HepG2 (cell line): ENCODE results near the gene SLC2A4. TPM values are rescaled to one million over a fixed set of nuclear protein-coding genes. Genes with fewer than 3 reads are reported as not detected.

ENCODE experiments used
- FOXA1 ChIP-seq, 2 experiments: fragments of 450-650 bp in 1 of 2; sonication (generic) in 1 of 2; formaldehyde crosslinking in 1 of 2; IDR thresholded peaks; 2 replicates each; pipeline versions ENCODE4 v1.4.0 to v1.6.1; 2016 to 2020; ENCODE audit warnings: missing genetic modification reagents in 1 of 2
- FOXK1 ChIP-seq: sonication (generic); formaldehyde crosslinking; IDR thresholded peaks from 2 replicates; pipeline ENCODE4 v1.4.0; 2020; ENCODE audit warnings: low read depth, missing genetic modification reagents, borderline replicate concordance
- HNF4G ChIP-seq, 2 experiments: sonication (generic) in 1 of 2; formaldehyde crosslinking in 1 of 2; IDR thresholded peaks; 2 replicates each; pipeline versions ENCODE4 v1.4.0 to v1.6.1; 2011 to 2020; ENCODE audit warnings: borderline replicate concordance in 2 of 2, low read depth in 2 of 2, mild to moderate bottlenecking in 2 of 2, low read length in 1 of 2, missing genetic modification reagents in 1 of 2, moderate library complexity in 1 of 2
- KMT2B ChIP-seq: IDR thresholded peaks from 2 replicates; pipeline ENCODE4 v1.6.1; 2016; ENCODE audit warnings: missing genetic modification reagents, missing compliant biosample characterization
- RAD21 ChIP-seq: fragments of 450-650 bp; formaldehyde crosslinking; IDR thresholded peaks from 2 replicates; pipeline ENCODE4 v1.5.0; 2020; ENCODE audit warnings: mild to moderate bottlenecking
- RFX5 ChIP-seq: IDR thresholded peaks from 2 replicates; pipeline ENCODE4 v1.6.1; 2011; ENCODE audit warnings: low read depth, low read length, improper control_type of control experiment
- SNAPC2 ChIP-seq: sonication (generic); formaldehyde crosslinking; IDR thresholded peaks from 2 replicates; pipeline ENCODE4 v1.8.1; 2022; ENCODE audit warnings: mild to moderate bottlenecking, missing genetic modification reagents
- TBX3 ChIP-seq: fragments of 450-650 bp; IDR thresholded peaks from 2 replicates; pipeline ENCODE4 v1.6.1; 2017; ENCODE audit warnings: antibody characterized with exemption, mild to moderate bottlenecking, inconsistent platforms, borderline replicate concordance
- THAP7 ChIP-seq: sonication (generic); formaldehyde crosslinking; IDR thresholded peaks from 2 replicates; pipeline ENCODE4 v1.8.1; 2023; ENCODE audit warnings: mild to moderate bottlenecking, missing genetic modification reagents
- TSC22D2 ChIP-seq: sonication (generic); formaldehyde crosslinking; IDR thresholded peaks from 2 replicates; pipeline ENCODE4 v1.5.1; 2020; ENCODE audit warnings: missing genetic modification reagents, mild to moderate bottlenecking, borderline replicate concordance
- XRCC5 ChIP-seq: fragments of 200-400 bp; formaldehyde crosslinking; optimal IDR thresholded peaks from 2 replicates; pipeline ENCODE3; 2017; ENCODE audit warnings: mild to moderate bottlenecking, low read length
- ZBTB38 ChIP-seq: sonication (generic); formaldehyde crosslinking; IDR thresholded peaks from 2 replicates; pipeline ENCODE4 v1.5.1; 2020; ENCODE audit warnings: mild to moderate bottlenecking, missing genetic modification reagents
- ZNF101 ChIP-seq: sonication (generic); formaldehyde crosslinking; IDR thresholded peaks from 2 replicates; pipeline ENCODE4 v1.4.0; 2020; ENCODE audit warnings: mild to moderate bottlenecking, low read depth, missing genetic modification reagents, borderline replicate concordance
- ZNF230 ChIP-seq: sonication (generic); formaldehyde crosslinking; IDR thresholded peaks from 2 replicates; pipeline ENCODE4 v1.4.0; 2020; ENCODE audit warnings: mild to moderate bottlenecking, missing genetic modification reagents
- ZNF253 ChIP-seq: sonication (generic); formaldehyde crosslinking; IDR thresholded peaks from 2 replicates; pipeline ENCODE4 v1.8.0; 2022; ENCODE audit warnings: mild to moderate bottlenecking, missing genetic modification reagents, borderline replicate concordance
- ZNF383 ChIP-seq: sonication (generic); formaldehyde crosslinking; IDR thresholded peaks from 2 replicates; pipeline ENCODE4 v1.4.0; 2020; ENCODE audit warnings: missing genetic modification reagents, mild to moderate bottlenecking, borderline replicate concordance
- ZNF672 ChIP-seq: sonication (generic); formaldehyde crosslinking; IDR thresholded peaks from 2 replicates; pipeline ENCODE4 v1.8.1; 2022; ENCODE audit warnings: missing genetic modification reagents
- ZNF766 ChIP-seq: sonication (generic); formaldehyde crosslinking; IDR thresholded peaks from 2 replicates; pipeline ENCODE4 v1.5.0; 2020; ENCODE audit warnings: missing genetic modification reagents, borderline replicate concordance
- ZNF781 ChIP-seq: sonication (generic); formaldehyde crosslinking; IDR thresholded peaks from 2 replicates; pipeline ENCODE4 v1.5.1; 2020; ENCODE audit warnings: borderline replicate concordance, mild to moderate bottlenecking, missing genetic modification reagents; ENCODE audit errors: not compliant biosample characterization
- polyA plus RNA-seq, 8 experiments: library from polyadenylated mRNA; depleted of rRNA in 3 of 8; stranded (reverse) in 7 of 8; unstranded in 1 of 8; fragments of >200 nt; fragmentation: Illumina TruSeq in 4 of 8; extraction: Trizol in 4 of 8; gene quantifications; 2 replicates each; pipeline versions ENCODE4 v1.2.1 to v1.2.3, GENCODE V29; 2011 to 2016; ENCODE audit warnings: low read depth in 4 of 8, missing spikeins in 1 of 8, mixed read lengths in 1 of 8; ENCODE audit not compliant: insufficient read depth in 1 of 8
- total RNA-seq, 5 experiments: library from RNA; depleted of rRNA; stranded (reverse); fragments of >200 nt; fragmentation: Illumina TruSeq; extraction: Trizol; gene quantifications; 2 replicates each; pipeline ENCODE4 v1.2.3, GENCODE V29; 2016; ENCODE audit warnings: low read depth in 1 of 5
- TF ChIP-seq, protein P1 (sequence below): sonication (generic); formaldehyde crosslinking; IDR thresholded peaks from 2 replicates; pipeline ENCODE4 v1.5.1; 2020; ENCODE audit warnings: mild to moderate bottlenecking, moderate library complexity, missing genetic modification reagents
- TF ChIP-seq, protein P2 (sequence below), 2 experiments: sonication (generic) in 1 of 2; formaldehyde crosslinking in 1 of 2; IDR thresholded peaks; 2 replicates each; pipeline versions ENCODE4 v1.6.1 to v1.9.0; 2014 to 2022; ENCODE audit warnings: antibody characterized with exemption in 1 of 2, borderline replicate concordance in 1 of 2, inconsistent platforms in 1 of 2, low read depth in 1 of 2, missing genetic modification reagents in 1 of 2

The SLC2A4 gene
- total and polyA plus RNA-seq, 2 of the 13 experiments (the other 11 are each of a cell fraction or from before 2014, with no cell fraction given), result 4.9 to 5.8 TPM

GRCh38 chr17:7323731-7324437, 42.4 kb downstream of the SLC2A4 start (continued):
- TF ChIP-seq ZNF230 (CRISPR knock-in tag), result no peak
- no peak for TF ChIP-seq ZNF101
- TF ChIP-seq RAD21 (CRISPR knock-in tag), result peak; percentile 78
- TF ChIP-seq ZNF766 (CRISPR knock-in tag), result no peak
- TF ChIP-seq TBX3, result no peak
- TF ChIP-seq ZNF672 (CRISPR knock-in tag), result no peak
- TF ChIP-seq XRCC5, result peak; percentile 88
- no peak for TF ChIP-seq ZNF253 (CRISPR knock-in tag)
- TF ChIP-seq THAP7 (CRISPR knock-in tag), result no peak
- no peak for TF ChIP-seq FOXK1 (CRISPR knock-in tag)
- TF ChIP-seq FOXA1 (IDR thresholded peaks at IDR 0.05), result no peak
- no peak for TF ChIP-seq FOXA1 (CRISPR knock-in tag; IDR thresholded peaks at IDR 0.05)
- TF ChIP-seq RFX5, result no peak
- TF ChIP-seq KMT2B, result no peak
- no peak for TF ChIP-seq TSC22D2 (CRISPR knock-in tag)
- peak; percentile 89 for TF ChIP-seq ZBTB38 (CRISPR knock-in tag)
- TF ChIP-seq ZNF383 (CRISPR knock-in tag), result no peak
- no peak for TF ChIP-seq SNAPC2
- no peak for TF ChIP-seq HNF4G (IDR thresholded peaks at IDR 0.05; ENCODE audit: borderline replicate concordance, low read depth, low read length)
- no peak for TF ChIP-seq HNF4G (CRISPR knock-in tag; IDR thresholded peaks at IDR 0.05; ENCODE audit: borderline replicate concordance, low read depth)
- TF ChIP-seq, protein P1, sequence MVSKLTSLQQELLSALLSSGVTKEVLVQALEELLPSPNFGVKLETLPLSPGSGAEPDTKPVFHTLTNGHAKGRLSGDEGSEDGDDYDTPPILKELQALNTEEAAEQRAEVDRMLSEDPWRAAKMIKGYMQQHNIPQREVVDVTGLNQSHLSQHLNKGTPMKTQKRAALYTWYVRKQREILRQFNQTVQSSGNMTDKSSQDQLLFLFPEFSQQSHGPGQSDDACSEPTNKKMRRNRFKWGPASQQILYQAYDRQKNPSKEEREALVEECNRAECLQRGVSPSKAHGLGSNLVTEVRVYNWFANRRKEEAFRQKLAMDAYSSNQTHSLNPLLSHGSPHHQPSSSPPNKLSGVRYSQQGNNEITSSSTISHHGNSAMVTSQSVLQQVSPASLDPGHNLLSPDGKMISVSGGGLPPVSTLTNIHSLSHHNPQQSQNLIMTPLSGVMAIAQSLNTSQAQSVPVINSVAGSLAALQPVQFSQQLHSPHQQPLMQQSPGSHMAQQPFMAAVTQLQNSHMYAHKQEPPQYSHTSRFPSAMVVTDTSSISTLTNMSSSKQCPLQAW (CRISPR knock-in tag), result no peak
- TF ChIP-seq, protein P2, sequence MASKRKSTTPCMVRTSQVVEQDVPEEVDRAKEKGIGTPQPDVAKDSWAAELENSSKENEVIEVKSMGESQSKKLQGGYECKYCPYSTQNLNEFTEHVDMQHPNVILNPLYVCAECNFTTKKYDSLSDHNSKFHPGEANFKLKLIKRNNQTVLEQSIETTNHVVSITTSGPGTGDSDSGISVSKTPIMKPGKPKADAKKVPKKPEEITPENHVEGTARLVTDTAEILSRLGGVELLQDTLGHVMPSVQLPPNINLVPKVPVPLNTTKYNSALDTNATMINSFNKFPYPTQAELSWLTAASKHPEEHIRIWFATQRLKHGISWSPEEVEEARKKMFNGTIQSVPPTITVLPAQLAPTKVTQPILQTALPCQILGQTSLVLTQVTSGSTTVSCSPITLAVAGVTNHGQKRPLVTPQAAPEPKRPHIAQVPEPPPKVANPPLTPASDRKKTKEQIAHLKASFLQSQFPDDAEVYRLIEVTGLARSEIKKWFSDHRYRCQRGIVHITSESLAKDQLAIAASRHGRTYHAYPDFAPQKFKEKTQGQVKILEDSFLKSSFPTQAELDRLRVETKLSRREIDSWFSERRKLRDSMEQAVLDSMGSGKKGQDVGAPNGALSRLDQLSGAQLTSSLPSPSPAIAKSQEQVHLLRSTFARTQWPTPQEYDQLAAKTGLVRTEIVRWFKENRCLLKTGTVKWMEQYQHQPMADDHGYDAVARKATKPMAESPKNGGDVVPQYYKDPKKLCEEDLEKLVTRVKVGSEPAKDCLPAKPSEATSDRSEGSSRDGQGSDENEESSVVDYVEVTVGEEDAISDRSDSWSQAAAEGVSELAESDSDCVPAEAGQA (IDR thresholded peaks at IDR 0.05; ENCODE audit: low read depth), result no peak
- TF ChIP-seq, protein P2 (CRISPR knock-in tag; IDR thresholded peaks at IDR 0.05; ENCODE audit: borderline replicate concordance), result no peak
- no peak for TF ChIP-seq ZNF781 (CRISPR knock-in tag)
